ENCODE measurements around the gene APP. TPM values are rescaled to one million over a fixed set of nuclear protein-coding genes. Genes with fewer than 3 reads are reported as not detected.

Gene APP
- 590 and 1,827 TPM in 2 replicates for total RNA-seq

DNA sequence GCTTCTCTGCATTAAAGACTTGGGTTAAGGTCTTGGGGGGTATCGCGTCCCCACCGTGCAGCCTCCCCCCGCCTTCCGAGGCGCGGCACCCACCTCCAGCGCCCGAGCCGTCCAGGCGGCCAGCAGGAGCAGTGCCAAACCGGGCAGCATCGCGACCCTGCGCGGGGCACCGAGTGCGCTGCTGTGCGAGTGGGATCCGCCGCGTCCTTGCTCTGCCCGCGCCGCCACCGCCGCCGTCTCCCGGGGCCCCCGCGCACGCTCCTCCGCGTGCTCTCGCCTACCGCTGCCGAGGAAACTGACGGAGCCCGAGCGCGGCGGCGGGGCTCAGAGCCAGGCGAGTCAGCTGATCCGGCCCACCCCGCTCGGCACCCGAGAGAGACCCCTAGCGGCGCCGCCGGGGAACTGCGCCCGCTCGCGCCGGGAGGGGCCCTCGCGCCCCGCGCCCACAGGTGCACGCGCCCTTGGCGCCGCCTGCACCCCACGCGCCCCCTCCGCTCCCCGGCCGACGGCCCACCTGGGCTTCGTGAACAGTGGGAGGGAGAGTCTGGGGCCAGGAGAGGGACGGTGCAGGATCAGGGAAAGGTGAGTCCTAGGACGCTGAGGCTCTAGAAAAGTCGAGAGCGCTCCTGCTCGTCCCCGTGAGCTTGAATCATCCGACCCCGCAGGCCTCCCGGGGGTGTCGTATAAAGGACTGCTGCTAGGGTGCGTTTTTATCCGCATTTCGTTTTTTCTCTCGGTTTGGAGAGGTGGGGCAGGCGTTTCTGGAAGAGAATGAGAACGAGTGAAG, at the start of gene APP:
TSS of gene APP (minus strand) at position 300 of the 787 bp plus-strand sequence. CDS start at position 150, 150 bp downstream.
- DNase-seq (ENCODE audit: low read depth): no peak

DNA sequence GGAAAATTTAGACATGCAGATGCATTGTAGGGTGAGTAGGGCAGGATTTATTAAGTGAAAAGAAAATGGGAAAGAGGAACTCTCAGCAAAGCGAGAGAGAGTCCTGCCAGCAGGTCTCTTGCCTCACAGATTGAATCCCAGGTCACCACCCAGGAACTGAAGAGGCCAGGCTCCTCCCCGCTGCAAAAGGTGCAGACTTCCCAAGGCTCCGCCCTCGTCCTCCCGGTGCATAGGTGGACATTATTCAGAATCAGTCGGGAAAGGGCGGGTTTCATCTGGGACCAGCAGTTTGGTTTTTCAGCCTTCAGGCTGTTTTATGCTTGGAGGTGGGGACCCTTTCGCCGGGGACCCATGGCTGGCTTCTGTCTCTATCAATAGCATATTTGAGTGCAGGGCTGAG, 41.6 kb upstream of the APP start:
- no peak for DNase-seq (ENCODE audit: low read depth)

DNA sequence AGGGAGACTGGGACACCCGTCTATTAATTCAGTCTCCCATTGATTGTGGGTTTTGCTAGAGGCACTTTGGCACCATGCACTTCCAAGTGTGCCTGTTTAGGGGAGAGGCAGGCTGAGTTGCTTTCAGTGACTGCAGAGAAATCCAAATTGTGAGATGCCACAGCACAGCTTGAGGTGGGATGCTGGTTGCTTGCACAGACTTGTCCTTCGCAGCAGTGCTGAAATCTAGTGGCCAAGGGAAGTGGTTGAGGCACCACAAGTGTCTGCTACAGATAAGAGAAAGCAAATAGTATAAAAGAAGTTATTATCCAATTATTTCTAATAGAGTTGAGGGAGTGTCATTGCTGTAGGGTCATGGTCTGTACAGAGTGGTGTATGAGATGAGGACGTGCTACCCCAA, 40.0 kb upstream of the APP start:
- no peak for DNase-seq (ENCODE audit: low read depth)

GRCh38 chr21:26207021-26207420, 36.5 kb upstream of the APP start:
- DNase-seq (ENCODE audit: low read depth): no peak

- no peak for DNase-seq (ENCODE audit: low read depth)
Observed at GRCh38 chr21:26199456-26199855, 28.9 kb upstream of the APP start.

DNA sequence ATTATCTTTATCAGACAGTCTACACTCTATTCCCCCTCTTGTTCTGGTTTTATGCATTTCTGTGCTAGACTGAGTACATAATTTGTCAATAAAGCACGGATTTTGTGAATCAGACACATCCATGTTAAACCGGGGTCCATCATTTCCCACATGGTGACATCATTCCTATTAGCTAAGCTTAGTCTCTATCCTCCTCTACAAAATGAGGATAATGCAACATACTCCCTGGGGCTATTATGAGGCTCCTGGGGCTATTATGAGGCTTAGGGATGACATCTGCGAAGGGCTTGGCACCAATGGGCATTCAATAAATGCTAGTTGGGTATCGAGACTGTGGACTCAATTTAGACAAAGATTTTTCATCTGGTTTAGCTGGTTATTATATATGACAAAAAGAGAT, 25.1 kb upstream of the APP start:
- DNase-seq (ENCODE audit: low read depth): no peak

GRCh38 chr21:26194811-26195251, 24.3 kb upstream of the APP start:
- DNase-seq (ENCODE audit: low read depth): peak; percentile 45

DNA sequence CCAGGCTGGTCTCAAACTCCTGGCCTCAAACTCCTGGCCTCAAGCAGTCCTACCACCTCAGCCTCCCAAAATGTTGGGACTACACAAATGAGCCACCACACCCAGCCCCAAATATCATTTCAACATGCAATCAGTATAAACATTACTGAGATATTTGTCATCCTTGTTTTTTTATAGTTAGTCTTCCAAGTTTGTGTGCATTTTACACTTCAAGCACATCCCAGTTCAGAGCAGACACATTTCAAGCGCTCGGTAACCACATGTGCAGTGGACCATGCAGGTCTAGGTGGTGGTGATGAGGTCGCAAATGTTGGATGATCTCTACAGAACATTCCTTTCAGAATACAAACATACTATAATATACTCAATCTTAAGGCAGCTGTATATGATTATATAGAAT, 23.8 kb upstream of the APP start:
- peak; percentile 61 for DNase-seq (ENCODE audit: low read depth)

DNA sequence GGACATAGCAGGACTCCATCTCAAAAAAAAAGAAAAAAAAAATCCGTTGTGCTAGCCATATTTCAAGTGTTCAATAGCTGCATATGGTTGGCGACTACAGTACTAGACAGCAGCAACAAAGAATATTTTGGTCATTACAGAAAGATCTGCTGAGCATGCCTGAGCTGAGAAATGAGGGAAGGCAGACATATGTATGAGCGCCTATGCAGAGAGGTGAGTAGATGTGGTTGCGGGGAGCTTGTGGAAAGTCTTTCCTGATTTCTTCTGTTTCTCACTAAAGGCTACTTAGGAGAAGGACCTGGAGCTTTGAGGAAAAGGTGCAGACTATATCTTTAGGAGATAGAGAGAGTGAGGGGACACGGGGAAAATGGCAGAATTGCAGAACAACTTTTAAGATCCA, 21.0 kb upstream of the APP start:
- no peak for DNase-seq (ENCODE audit: low read depth)

DNA sequence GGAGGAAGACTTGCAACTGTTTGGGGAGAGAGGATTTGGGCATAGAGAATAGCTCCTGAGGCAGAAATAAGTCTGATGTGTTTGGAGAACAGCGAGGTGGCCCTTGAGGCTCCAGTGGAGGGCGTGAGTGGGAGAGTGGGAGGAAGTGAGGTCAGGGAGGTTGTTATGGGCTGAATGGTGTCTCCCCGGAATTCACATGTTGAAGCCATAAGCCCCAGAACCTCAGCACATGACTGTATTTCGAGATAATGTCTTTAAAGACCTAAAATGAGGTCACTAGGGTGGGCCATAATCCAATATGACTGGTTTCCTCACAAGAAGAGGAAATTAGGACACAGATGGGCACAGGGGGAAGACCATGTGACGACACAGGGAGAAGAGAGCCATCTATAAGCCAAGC, 17.9 kb upstream of the APP start:
- DNase-seq (ENCODE audit: low read depth): no peak

DNA sequence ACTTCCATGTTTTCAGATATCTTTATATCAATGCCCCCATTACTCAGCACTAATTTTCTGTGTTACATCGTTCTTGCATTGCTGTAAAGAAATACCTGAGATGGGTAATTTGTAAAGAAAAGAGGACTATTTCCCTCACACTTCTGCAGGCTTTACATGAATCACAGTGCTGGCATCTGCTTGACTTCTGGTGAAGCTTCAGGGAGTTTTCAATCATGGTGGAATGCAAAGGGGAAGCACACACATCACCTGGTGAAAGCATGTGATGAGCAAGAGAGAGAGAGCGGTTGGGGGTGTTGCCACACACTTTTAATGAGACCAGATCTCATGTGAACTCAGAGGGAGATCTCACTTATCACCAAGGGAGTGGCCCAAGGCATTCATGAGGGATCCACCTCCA, 14.9 kb upstream of the APP start:
- no peak for DNase-seq (ENCODE audit: low read depth)

- DNase-seq (ENCODE audit: low read depth): no peak
Observed at GRCh38 chr21:26185021-26185420, 14.5 kb upstream of the APP start.

DNA sequence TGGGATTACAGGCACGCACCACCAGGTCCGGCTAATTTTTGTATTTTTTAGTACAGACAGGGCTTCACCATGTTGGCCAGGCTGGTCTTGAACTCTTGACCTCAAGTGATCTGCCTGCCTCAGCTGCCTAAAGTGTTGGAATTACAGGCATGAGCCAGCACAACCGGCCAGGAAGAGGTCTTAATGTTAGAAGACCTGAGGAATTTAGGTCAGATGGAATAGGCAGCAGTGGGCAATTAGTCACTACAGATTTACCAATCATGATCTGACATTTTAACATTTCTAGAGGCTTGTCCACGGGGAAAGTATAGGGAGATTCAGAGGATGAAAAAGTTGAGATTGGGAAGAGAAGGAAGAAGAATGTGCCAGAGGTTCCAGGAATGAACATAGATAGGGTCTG, 8.9 kb upstream of the APP start:
- no peak for DNase-seq (ENCODE audit: low read depth)

GRCh38 chr21:26177746-26178426, 7.3 kb upstream of the APP start:
- no peak for DNase-seq (ENCODE audit: low read depth)

GRCh38 chr21:26177187-26177586, 6.6 kb upstream of the APP start:
- DNase-seq (ENCODE audit: low read depth): no peak

DNA sequence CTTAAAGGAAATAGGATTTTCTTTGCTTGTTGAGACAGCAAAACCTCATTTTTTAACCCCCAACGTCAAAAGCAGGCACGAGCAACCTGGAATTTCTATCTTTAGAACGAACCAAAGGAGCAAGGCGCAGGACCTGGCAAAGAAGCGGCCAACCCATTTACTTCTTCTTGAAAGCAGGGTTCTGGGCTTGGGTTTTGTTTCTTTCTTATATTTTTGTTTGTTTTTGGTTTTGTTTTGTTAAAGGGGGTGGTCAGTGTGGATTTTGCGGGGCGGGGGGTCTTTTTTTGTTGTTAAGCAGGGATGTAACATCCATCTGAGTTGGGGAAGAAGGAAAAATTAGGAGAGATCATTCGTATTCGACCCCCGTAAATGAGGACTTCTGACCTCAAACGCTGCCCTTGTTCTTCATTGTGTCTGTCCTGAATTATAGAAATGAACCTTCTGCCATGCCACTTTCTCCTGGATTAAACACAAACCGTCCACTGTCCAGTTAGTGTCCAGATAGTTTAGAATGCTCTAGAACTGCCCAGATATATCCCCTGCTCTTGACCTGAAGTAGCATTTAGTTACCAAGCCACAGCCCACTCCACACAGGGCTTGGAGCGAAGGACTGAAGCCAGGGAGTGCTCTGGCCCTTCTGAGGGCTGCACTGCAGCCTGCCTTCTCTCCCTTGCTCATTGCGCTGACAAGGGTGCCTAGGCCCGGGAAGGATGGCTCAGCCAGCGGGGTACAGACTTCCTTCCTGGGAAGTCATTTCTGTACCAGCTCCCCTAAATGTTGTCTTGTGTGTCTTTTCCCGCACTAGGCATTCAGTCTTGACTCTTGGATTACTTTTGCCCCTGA, 909 bp upstream of the APP start:
- no peak for DNase-seq (ENCODE audit: low read depth)

DNA sequence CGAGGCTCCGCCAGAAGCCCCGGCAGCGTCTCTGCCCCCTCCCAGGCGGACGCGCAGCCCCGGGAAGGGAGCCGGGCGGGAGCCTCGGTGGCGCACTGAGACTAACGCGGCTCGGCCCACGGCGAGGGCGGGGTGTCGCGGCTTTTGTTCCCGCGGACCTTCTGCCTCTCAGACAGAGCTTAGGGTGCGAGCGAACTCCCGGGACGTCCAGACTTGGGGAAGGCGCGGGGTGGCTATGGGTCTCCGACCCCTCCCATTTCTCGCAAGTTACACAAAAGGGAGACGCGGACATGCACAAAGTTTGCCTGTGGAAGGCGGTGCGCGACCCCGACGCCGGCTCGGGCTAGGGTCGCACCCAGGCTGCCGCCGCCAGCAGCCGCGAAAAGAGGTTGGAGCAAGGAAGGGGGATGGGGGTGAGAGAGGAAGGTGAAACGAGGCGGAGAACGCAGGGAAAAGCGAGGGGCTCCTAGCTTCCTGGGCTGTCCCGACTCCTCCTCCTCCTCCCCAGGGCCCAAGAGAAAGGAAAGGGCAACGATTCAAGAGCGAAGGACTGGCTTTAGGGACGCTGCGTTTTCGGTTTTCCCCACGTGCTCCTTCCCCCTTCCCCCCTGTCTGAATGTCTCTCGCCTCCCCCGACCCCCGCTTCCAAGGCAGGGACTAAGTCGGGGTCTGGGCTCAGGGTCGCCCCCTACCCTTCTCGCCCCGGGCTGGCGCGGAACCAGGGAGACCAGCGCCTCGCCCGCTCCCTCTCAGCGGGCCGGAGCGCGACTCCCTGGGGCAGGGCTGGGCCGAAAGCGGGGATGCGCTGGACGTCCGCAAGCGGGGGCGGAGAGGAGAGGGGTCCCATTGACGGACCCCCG, 729 bp downstream of the APP start:
- DNase-seq (ENCODE audit: low read depth): no peak

- peak; percentile 62 for DNase-seq (ENCODE audit: low read depth)
Observed at GRCh38 chr21:26169061-26169610, 1.4 kb downstream of the APP start.

DNA sequence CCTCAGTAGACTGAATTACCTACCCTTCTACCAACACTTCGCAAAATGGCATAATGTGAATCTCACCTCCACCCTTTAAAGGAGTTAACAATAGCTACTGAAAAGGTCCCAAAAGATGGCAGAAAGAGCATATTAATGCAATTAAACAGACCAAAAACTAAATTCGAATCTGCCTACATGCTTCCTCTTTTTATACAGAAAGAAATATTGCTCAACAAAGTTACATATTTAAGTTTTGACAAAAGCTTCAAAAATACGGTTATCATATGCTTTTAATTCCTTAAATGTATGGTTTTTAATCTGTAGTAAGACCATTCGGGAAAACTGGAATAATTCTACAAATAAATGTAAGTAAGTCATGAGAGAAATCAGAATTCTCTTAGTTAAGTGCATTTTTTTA, 2.2 kb downstream of the APP start:
- no peak for DNase-seq (ENCODE audit: low read depth)

- no peak for DNase-seq (ENCODE audit: low read depth)
Observed at GRCh38 chr21:26167593-26167992, 3.0 kb downstream of the APP start.

GRCh38 chr21:26165331-26165730, 5.2 kb downstream of the APP start:
- DNase-seq (ENCODE audit: low read depth): peak; percentile 88

Data from renal cortical epithelial cell (primary cell).